ENCODE results near the gene TKFC. TPM values are rescaled to one million over a fixed set of nuclear protein-coding genes. Genes with fewer than 3 reads are reported as not detected.
A peak's percentile ranks its signal among the peaks of the same experiment; 100 is the strongest.

Gene TKFC
- 10 to 100 TPM; 31.5 to 34.3 TPM for total RNA-seq

- Mint-ChIP-seq H3K36me3 (peaks cover 8% of the 10 kb centered on the region), H3K4me3 (peak within 1 kb of the TSS; percentile 98), H3K27me3 (no peaks in the 10 kb centered on the region), H3K9me3 (no peaks in the 10 kb centered on the region), H3K27ac (peak within 1 kb of the TSS; percentile 99), H3K4me1 (peaks cover 59% of the 10 kb centered on the region)
- POLR2A ChIA-PET, result interaction anchor here (1.1 to 2.9 kb wide), 8 partner anchors 23 to 114 kb away, joined by 3 to 26 read pairs (median 6); partner anchors contain the start of genes CPSF7, CYB561A3, SDHAF2 and TMEM138
- peak; percentile 99 for DNase-seq
- ATAC-seq (ENCODE audit: low read depth), result peak; percentile 93
Measured at GRCh38 chr11:61332797-61333549, at the start of gene TKFC, which contains the start of gene DDB1. TKFC (plus strand) TSS chr11:61333228; CDS start chr11:61334729, 1,501 bp downstream. DDB1 (minus strand) TSS chr11:61333105; CDS start chr11:61332968, 137 bp downstream.

- Mint-ChIP-seq H3K27ac (no peak overlapping the region), H3K27me3 (no peaks in the 10 kb centered on the region), H3K9me3 (no peaks in the 10 kb centered on the region), H3K4me3 (no peak overlapping the region), H3K36me3 (peaks cover 7% of the 10 kb centered on the region), H3K4me1 (no peaks in the 10 kb centered on the region)
- ATAC-seq (ENCODE audit: low read depth) (no peak), DNase-seq (no peak)
- POLR2A ChIA-PET, result no interaction called here
Measured at GRCh38 chr11:61283613-61284012, 49.4 kb upstream of the TKFC start.

- ATAC-seq (ENCODE audit: low read depth), result no peak
- H3K27ac Mint-ChIP-seq, result no peak overlapping the region
- no peak for DNase-seq
- H3K9me3 Mint-ChIP-seq, result no peaks in the 10 kb centered on the region
- H3K4me1 Mint-ChIP-seq, result no peaks in the 10 kb centered on the region
- no peaks in the 10 kb centered on the region for H3K27me3 Mint-ChIP-seq
- POLR2A ChIA-PET, result no interaction called here
- no peak overlapping the region for H3K4me3 Mint-ChIP-seq
- peaks cover 5% of the 10 kb centered on the region for H3K36me3 Mint-ChIP-seq
Measured at GRCh38 chr11:61287338-61287977, 45.6 kb upstream of the TKFC start.

GRCh38 chr11:61290905-61291690 is 41.9 kb upstream of the TKFC start:
- POLR2A ChIA-PET, result no interaction called here

GRCh38 chr11:61292356-61292755 is 40.7 kb upstream of the TKFC start:
- Mint-ChIP-seq H3K4me3 (peak overlapping the region; percentile 19), H3K4me1 (peaks cover 16% of the 10 kb centered on the region)
- POLR2A ChIA-PET, result no interaction called here

More at GRCh38 chr11:61290905-61291690, 41.9 kb upstream of the TKFC start:
- DNase-seq, result no peak
- Mint-ChIP-seq H3K4me3 (no peak overlapping the region), H3K36me3 (no peaks in the 10 kb centered on the region), H3K4me1 (peaks cover 10% of the 10 kb centered on the region), H3K9me3 (no peaks in the 10 kb centered on the region), H3K27ac (no peak overlapping the region), H3K27me3 (no peaks in the 10 kb centered on the region)
- no peak for ATAC-seq (ENCODE audit: low read depth)

GRCh38 chr11:61293867-61294716 is 38.9 kb upstream of the TKFC start:
- no peaks in the 10 kb centered on the region for H3K27me3 Mint-ChIP-seq
- peak overlapping the region; percentile 81 for H3K27ac Mint-ChIP-seq
- ATAC-seq (ENCODE audit: low read depth), result peak; percentile 62
- peaks cover 4% of the 10 kb centered on the region for H3K36me3 Mint-ChIP-seq
- H3K4me1 Mint-ChIP-seq, result peaks cover 33% of the 10 kb centered on the region
- POLR2A ChIA-PET, result interaction anchor here (1.0 to 2.4 kb wide), 7 partner anchors 17 to 136 kb away, joined by 3 to 11 read pairs (median 6); partner anchors contain the start of genes CPSF7, CYB561A3, DDB1 and SDHAF2
- no peaks in the 10 kb centered on the region for H3K9me3 Mint-ChIP-seq
- peak overlapping the region; percentile 85 for H3K4me3 Mint-ChIP-seq
- peak; percentile 73 for DNase-seq

More at GRCh38 chr11:61292356-61292755, 40.7 kb upstream of the TKFC start:
- no peaks in the 10 kb centered on the region for H3K27me3 Mint-ChIP-seq
- DNase-seq (no peak), ATAC-seq (ENCODE audit: low read depth) (no peak)
- H3K9me3 Mint-ChIP-seq, result no peaks in the 10 kb centered on the region
- H3K36me3 Mint-ChIP-seq, result peaks cover 2% of the 10 kb centered on the region
- no peak overlapping the region for H3K27ac Mint-ChIP-seq

- Mint-ChIP-seq H3K4me1 (peaks cover 37% of the 10 kb centered on the region), H3K27ac (peak within 1 kb of the TSS; percentile 81), H3K9me3 (no peaks in the 10 kb centered on the region), H3K27me3 (no peaks in the 10 kb centered on the region), H3K4me3 (peak within 1 kb of the TSS; percentile 85), H3K36me3 (peaks cover 6% of the 10 kb centered on the region)
- DNase-seq, result peak; percentile 85
- POLR2A ChIA-PET, result interaction anchor here (1.0 to 2.4 kb wide), 10 partner anchors 13 to 135 kb away, joined by 3 to 11 read pairs (median 5); partner anchors contain the start of genes CPSF7, CYB561A3, DDB1 and SDHAF2
- peak; percentile 85 for ATAC-seq (ENCODE audit: low read depth)
Measured at GRCh38 chr11:61294717-61295595, 38.1 kb upstream of the TKFC start, which contains the start of gene VWCE. VWCE (minus strand) TSS chr11:61295316; CDS start chr11:61295037, 279 bp downstream.

- DNase-seq (no peak), ATAC-seq (ENCODE audit: low read depth) (no peak)
- H3K27ac Mint-ChIP-seq, result no peak overlapping the region
- peaks cover 6% of the 10 kb centered on the region for H3K36me3 Mint-ChIP-seq
- H3K27me3 Mint-ChIP-seq, result no peaks in the 10 kb centered on the region
- POLR2A ChIA-PET, result interaction anchor here (1.0 to 1.5 kb wide), 3 partner anchors 12 to 134 kb away, joined by 3 to 5 read pairs (median 4); partner anchors contain the start of genes CPSF7, SDHAF2 and TMEM216
- no peaks in the 10 kb centered on the region for H3K9me3 Mint-ChIP-seq
- peak overlapping the region; percentile 51 for H3K4me3 Mint-ChIP-seq
- peaks cover 37% of the 10 kb centered on the region for H3K4me1 Mint-ChIP-seq
Measured at GRCh38 chr11:61295596-61295926, 37.5 kb upstream of the TKFC start.

GRCh38 chr11:61297341-61297740 is 35.7 kb upstream of the TKFC start:
- POLR2A ChIA-PET, result no interaction called here
- H3K4me1 Mint-ChIP-seq, result peaks cover 37% of the 10 kb centered on the region
- ATAC-seq (ENCODE audit: low read depth), result no peak

GRCh38 chr11:61297746-61298145 is 35.3 kb upstream of the TKFC start:
- no peak for DNase-seq
- POLR2A ChIA-PET, result no interaction called here
- Mint-ChIP-seq H3K27me3 (no peaks in the 10 kb centered on the region), H3K36me3 (peaks cover 9% of the 10 kb centered on the region), H3K4me3 (peak overlapping the region; percentile 5), H3K27ac (peak overlapping the region; percentile 1), H3K9me3 (no peaks in the 10 kb centered on the region), H3K4me1 (peaks cover 37% of the 10 kb centered on the region)
- no peak for ATAC-seq (ENCODE audit: low read depth)

More at GRCh38 chr11:61297341-61297740, 35.7 kb upstream of the TKFC start:
- H3K4me3 Mint-ChIP-seq, result peak overlapping the region; percentile 17
- H3K36me3 Mint-ChIP-seq, result peaks cover 9% of the 10 kb centered on the region
- H3K27ac Mint-ChIP-seq, result peak overlapping the region; percentile 22
- no peak for DNase-seq
- no peaks in the 10 kb centered on the region for H3K27me3 Mint-ChIP-seq
- no peaks in the 10 kb centered on the region for H3K9me3 Mint-ChIP-seq

- peaks cover 9% of the 10 kb centered on the region for H3K36me3 Mint-ChIP-seq
Measured at GRCh38 chr11:61298663-61299244, 34.3 kb upstream of the TKFC start.

More at GRCh38 chr11:61298663-61299244, 34.3 kb upstream of the TKFC start:
- ATAC-seq (ENCODE audit: low read depth), result no peak
- Mint-ChIP-seq H3K27ac (no peak overlapping the region), H3K27me3 (no peaks in the 10 kb centered on the region), H3K4me1 (peaks cover 31% of the 10 kb centered on the region), H3K9me3 (no peaks in the 10 kb centered on the region), H3K4me3 (no peak overlapping the region)
- no peak for DNase-seq
- POLR2A ChIA-PET, result no interaction called here

Measured in activated naive CD8-positive, alpha-beta T cell treated with anti-CD3 and anti-CD28 coated beads, Interleukin-2, amount 10 ng/mL, durations not matched to agents 7 days and 5 days (primary cell).